Subcutaneous abdominal adipose tissue (tissue), 5 donors: ENCODE measurements around the gene SLC35F2.
"Not testable (repeated sequence)": the region's sequence is repeated elsewhere in the genome, so short reads cannot be mapped to it uniquely, and the experiment has no call there.

ENCODE experiments used
- H3K27ac ChIP-seq: one replicate; pipeline ENCODE4 v1.7.0; 2013; ENCODE audit warnings: low read depth, mild to moderate bottlenecking, inconsistent platforms, low read length, moderate library complexity
- H3K27me3 ChIP-seq, 5 donors: one replicate each; pipeline ENCODE4 v1.7.0; 2013; ENCODE audit warnings: low read length in 5 of 5, inconsistent platforms in 1 of 5; ENCODE audit not compliant: control insufficient read depth in 5 of 5, insufficient read depth in 4 of 5
- H3K36me3 ChIP-seq, 5 donors: one replicate each; pipeline ENCODE4 v1.7.0; 2013; ENCODE audit warnings: low read length in 5 of 5; ENCODE audit not compliant: control insufficient read depth in 5 of 5, insufficient read depth in 5 of 5
- H3K4me1 ChIP-seq, 5 donors: one replicate each; pipeline ENCODE4 v1.7.0; 2013; ENCODE audit warnings: low read length in 5 of 5, mild to moderate bottlenecking in 3 of 5, moderate library complexity in 1 of 5; ENCODE audit not compliant: control insufficient read depth in 5 of 5, insufficient read depth in 5 of 5
- H3K4me3 ChIP-seq, 5 donors: one replicate each; pipeline ENCODE4 v1.7.0; 2013; ENCODE audit warnings: low read length in 5 of 5, low read depth in 1 of 5
- H3K9ac ChIP-seq, 5 donors: one replicate each; pipeline ENCODE4 v1.7.0; 2013; ENCODE audit warnings: low read length in 5 of 5, mild to moderate bottlenecking in 4 of 5, moderate library complexity in 3 of 5
- H3K9me3 ChIP-seq, 5 donors: one replicate each; pipeline ENCODE4 v1.7.0; 2013; ENCODE audit warnings: low read length in 5 of 5; ENCODE audit not compliant: control insufficient read depth in 5 of 5
- donor health status: healthy.
- donor health status: healthy.
- donor health status: healthy.
- donor health status: healthy.
- donor health status: healthy.

The SLC35F2 gene

GRCh38 chr11:107776062-107776461 is 82.5 kb downstream of the SLC35F2 start:
- Histone ChIP-seq H3K9me3 (no peaks in the 10 kb centered on the region), H3K27me3 (no peaks in the 10 kb centered on the region), H3K4me1 (no peaks in the 10 kb centered on the region), H3K36me3 (no peaks in the 10 kb centered on the region), H3K9ac (no peak overlapping the region), H3K27ac (no peak overlapping the region), H3K4me3 (no peak overlapping the region)

- H3K4me1 ChIP-seq: no peaks in the 10 kb centered on the region
- no peak overlapping the region for H3K27ac ChIP-seq
- no peak overlapping the region for H3K4me3 ChIP-seq
- H3K9me3 ChIP-seq: no peaks in the 10 kb centered on the region
- no peak overlapping the region for H3K9ac ChIP-seq
- H3K27me3 ChIP-seq: no peaks in the 10 kb centered on the region
- H3K36me3 ChIP-seq: no peaks in the 10 kb centered on the region
Observed at GRCh38 chr11:107770551-107770951, 88.0 kb downstream of the SLC35F2 start.

- H3K36me3 ChIP-seq: no peaks in the 10 kb centered on the region
- no peaks in the 10 kb centered on the region for H3K9me3 ChIP-seq
- H3K9ac ChIP-seq: no peak overlapping the region
- no peaks in the 10 kb centered on the region for H3K27me3 ChIP-seq
- no peak overlapping the region for H3K4me3 ChIP-seq
- H3K4me1 ChIP-seq: no peaks in the 10 kb centered on the region
- no peak overlapping the region for H3K27ac ChIP-seq
Observed at GRCh38 chr11:107769189-107769588, 89.4 kb downstream of the SLC35F2 start.

- not testable (repeated sequence) for H3K27me3 ChIP-seq, H3K4me3 ChIP-seq, H3K9ac ChIP-seq, H3K4me1 ChIP-seq, H3K9me3 ChIP-seq, H3K36me3 ChIP-seq, H3K27ac ChIP-seq
Observed at GRCh38 chr11:107758719-107759355, 99.8 kb downstream of the SLC35F2 start.

GRCh38 chr11:107757661-107758060 is 100.9 kb downstream of the SLC35F2 start:
- H3K4me3 ChIP-seq: no peak overlapping the region
- H3K4me1 ChIP-seq: no peaks in the 10 kb centered on the region
- H3K9ac ChIP-seq: no peak overlapping the region
- peaks cover 0 to 3% (median 0%) of the 10 kb centered on the region in 5 donors for H3K27me3 ChIP-seq
- H3K36me3 ChIP-seq: no peaks in the 10 kb centered on the region
- no peaks in the 10 kb centered on the region for H3K9me3 ChIP-seq
- H3K27ac ChIP-seq: no peak overlapping the region

GRCh38 chr11:107756553-107756952 is 102.0 kb downstream of the SLC35F2 start:
- Histone ChIP-seq H3K4me3 (no peak overlapping the region), H3K9ac (no peak overlapping the region), H3K27me3 (peaks cover 0 to 3% (median 0%) of the 10 kb centered on the region in 5 donors), H3K9me3 (no peaks in the 10 kb centered on the region), H3K4me1 (no peaks in the 10 kb centered on the region), H3K36me3 (no peaks in the 10 kb centered on the region), H3K27ac (no peak overlapping the region)

GRCh38 chr11:107752949-107753822 is 105.4 kb downstream of the SLC35F2 start:
- H3K4me3 ChIP-seq: no peak overlapping the region
- H3K4me1 ChIP-seq: no peaks in the 10 kb centered on the region
- H3K9me3 ChIP-seq: no peaks in the 10 kb centered on the region
- no peak overlapping the region for H3K9ac ChIP-seq
- H3K27me3 ChIP-seq: no peaks in the 10 kb centered on the region
- no peaks in the 10 kb centered on the region for H3K36me3 ChIP-seq
- no peak overlapping the region for H3K27ac ChIP-seq

GRCh38 chr11:107752508-107752907 is 106.1 kb downstream of the SLC35F2 start:
- Histone ChIP-seq H3K27ac (no peak overlapping the region), H3K9me3 (no peaks in the 10 kb centered on the region), H3K27me3 (no peaks in the 10 kb centered on the region), H3K36me3 (no peaks in the 10 kb centered on the region), H3K9ac (no peak overlapping the region), H3K4me3 (no peak overlapping the region), H3K4me1 (no peaks in the 10 kb centered on the region)

- H3K27me3 ChIP-seq: no peaks in the 10 kb centered on the region
Observed at GRCh38 chr11:107751082-107751481, 107.5 kb downstream of the SLC35F2 start.

GRCh38 chr11:107750313-107750712 is 108.3 kb downstream of the SLC35F2 start:
- Histone ChIP-seq H3K27ac (no peak overlapping the region), H3K4me3 (no peak overlapping the region), H3K27me3 (no peaks in the 10 kb centered on the region), H3K9me3 (no peaks in the 10 kb centered on the region), H3K36me3 (no peaks in the 10 kb centered on the region), H3K9ac (no peak overlapping the region), H3K4me1 (no peaks in the 10 kb centered on the region)

More at GRCh38 chr11:107751082-107751481, 107.5 kb downstream of the SLC35F2 start:
- Histone ChIP-seq H3K27ac (no peak overlapping the region), H3K9ac (no peak overlapping the region), H3K9me3 (no peaks in the 10 kb centered on the region), H3K4me1 (no peaks in the 10 kb centered on the region), H3K36me3 (no peaks in the 10 kb centered on the region), H3K4me3 (no peak overlapping the region)
